Naive thymus-derived CD4-positive, alpha-beta T cell (primary cell): Measurements from ENCODE around the gene ESPL1. TPM values are rescaled to one million over a fixed set of nuclear protein-coding genes. Genes with fewer than 3 reads are reported as not detected.

Source experiments
- ATAC-seq: fragments of 150-1000 bp; cut with Tn5 transposase; 2 replicates; pipeline ENCODE4 v1.10.0; 2021; ENCODE audit warnings: mild to moderate bottlenecking, moderate library complexity
- CTCF ChIA-PET: fragments of 350-600 bp; sonication (Branson Sonifier 250); formaldehyde crosslinking; loops from one replicate; lab custom pipeline; 2021; ENCODE audit warnings: antibody characterized with exemption; lab: Charles Lee
- POLR2A ChIA-PET: fragments of 350-600 bp; sonication (Branson Sonifier 250); formaldehyde crosslinking; loops from one replicate; lab custom pipeline; 2021; ENCODE audit warnings: antibody characterized with exemption, inconsistent platforms; lab: Charles Lee
- DNase-seq, 9 donors: peaks; one replicate each; pipeline versions ENCODE4 v3.0.0 to v3.0.0-alpha.2; 2020 to 2022; ENCODE audit warnings: mixed read lengths in 1 of 9
- H3K27ac ChIP-seq: one replicate; pipeline ENCODE4 v1.7.0; 2013; ENCODE audit warnings: mild to moderate bottlenecking, low read depth, low read length, moderate library complexity
- H3K27me3 ChIP-seq, 2 donors: one replicate each; pipeline ENCODE4 v1.7.0; 2013; ENCODE audit warnings: low read length in 2 of 2, mild to moderate bottlenecking in 2 of 2, moderate library complexity in 2 of 2; ENCODE audit not compliant: control insufficient read depth in 2 of 2, insufficient read depth in 2 of 2
- H3K36me3 ChIP-seq, 3 experiments: 1 replicate in 2 of 3; 2 replicates in 1 of 3; pipeline ENCODE4 v1.7.0; 2013; ENCODE audit warnings: low read length in 3 of 3, mild to moderate bottlenecking in 3 of 3, moderate library complexity in 1 of 3; ENCODE audit not compliant: insufficient read depth in 3 of 3, control insufficient read depth in 2 of 3
- H3K4me1 ChIP-seq, 2 donors: one replicate each; pipeline ENCODE4 v1.7.0; 2013; ENCODE audit warnings: low read length in 2 of 2, mild to moderate bottlenecking in 2 of 2, moderate library complexity in 1 of 2; ENCODE audit not compliant: control insufficient read depth in 2 of 2, insufficient read depth in 2 of 2
- H3K4me3 ChIP-seq: 2 replicates; pipeline ENCODE4 v1.7.0; 2013; ENCODE audit warnings: mild to moderate bottlenecking, low read length
- H3K9me3 ChIP-seq, 3 experiments: 1 replicate in 2 of 3; 2 replicates in 1 of 3; pipeline ENCODE4 v1.7.0; 2013; ENCODE audit warnings: low read length in 3 of 3; ENCODE audit not compliant: control insufficient read depth in 2 of 3
- H3K27ac Mint-ChIP-seq, 9 donors: one replicate each; pipeline ENCODE4 v1.8.0; 2020 to 2022; ENCODE audit warnings: mixed read lengths in 9 of 9, mild to moderate bottlenecking in 8 of 9, moderate library complexity in 5 of 9, inconsistent platforms in 2 of 9
- H3K27me3 Mint-ChIP-seq, 5 donors: one replicate each; pipeline ENCODE4 v1.8.0; 2021 to 2022; ENCODE audit warnings: mixed read lengths in 5 of 5, mild to moderate bottlenecking in 1 of 5
- H3K36me3 Mint-ChIP-seq, 5 donors: one replicate each; pipeline ENCODE4 v1.8.0; 2020 to 2022; ENCODE audit warnings: mixed read lengths in 5 of 5, mild to moderate bottlenecking in 3 of 5, inconsistent platforms in 1 of 5
- H3K4me1 Mint-ChIP-seq, 7 donors: one replicate each; pipeline ENCODE4 v1.8.0; 2020 to 2022; ENCODE audit warnings: mixed read lengths in 7 of 7, mild to moderate bottlenecking in 3 of 7, inconsistent platforms in 1 of 7
- H3K4me3 Mint-ChIP-seq, 10 donors: one replicate each; pipeline ENCODE4 v1.8.0; 2020 to 2022; ENCODE audit warnings: mild to moderate bottlenecking in 10 of 10, mixed read lengths in 10 of 10, moderate library complexity in 6 of 10, inconsistent platforms in 2 of 10
- H3K9me3 Mint-ChIP-seq, 11 donors: one replicate each; pipeline ENCODE4 v1.8.0; 2020 to 2022; ENCODE audit warnings: mixed read lengths in 11 of 11, mild to moderate bottlenecking in 4 of 11, inconsistent platforms in 1 of 11, moderate library complexity in 1 of 11
- intact Hi-C, 2 donors: fragments of 100-400 bp; cut with micrococcal nuclease; formaldehyde crosslinking; loops; one replicate each; pipeline ENCODE4 v1.15.1; 2023
- polyA plus RNA-seq, 2 donors: library from polyadenylated mRNA; unstranded; fragments of 300-500 nt; fragmentation: Illumina TruSeq; gene quantifications; one replicate each; pipeline ENCODE4 v1.2.3, GENCODE V29; 2021
- total RNA-seq, 6 experiments: library from RNA in 5 of 6; stranded (reverse) in 5 of 6; gene quantifications; 1 replicate in 5 of 6; 2 replicates in 1 of 6; pipeline ENCODE4 v1.2.3 and lab custom pipeline; 2021 to 2026

Gene ESPL1
- total and polyA plus RNA-seq, 7 experiments from 2014 or later: 0.08 to 65.4 (median 1.1) TPM; not detected in 2

GRCh38 chr12:53333289-53333688 lies 65.2 kb downstream of the ESPL1 start:
- POLR2A ChIA-PET: interaction anchor here (0.6 to 0.9 kb wide), 3 partner anchors 10 to 12 kb away, joined by 3 read pairs; partner anchors contain the start of gene AAAS
- CTCF ChIA-PET: interaction anchor here (1.3 kb wide), 1 partner anchor 11 kb away, joined by 4 read pairs; no protein-coding TSS in a partner anchor
- peaks cover 3 to 5% of the 10 kb centered on the region in 2 donors for H3K27me3 ChIP-seq
- no peak overlapping the region for H3K4me3 ChIP-seq
- DNase-seq: no peak
- no peaks in the 10 kb centered on the region for H3K4me1 ChIP-seq
- Mint-ChIP-seq H3K4me3 (no peak overlapping the region), H3K27ac (peak overlapping the region in 1 of 9 donors; percentile 51), H3K27me3 (peaks cover 21 to 53% (median 37%) of the 10 kb centered on the region in 5 donors), H3K9me3 (peaks cover 0 to 1% (median 0%) of the 10 kb centered on the region in 11 donors), H3K36me3 (peaks cover 0 to 8% (median 0%) of the 10 kb centered on the region in 5 donors), H3K4me1 (peaks cover 5 to 18% (median 6%) of the 10 kb centered on the region in 7 donors)
- no peak for ATAC-seq
- no peaks in the 10 kb centered on the region for H3K9me3 ChIP-seq
- H3K36me3 ChIP-seq: no peaks in the 10 kb centered on the region
- H3K27ac ChIP-seq: no peak overlapping the region
- intact Hi-C loops: no loop called here

GRCh38 chr12:53333845-53334244 lies 65.7 kb downstream of the ESPL1 start:
- Histone ChIP-seq H3K9me3 (no peaks in the 10 kb centered on the region), H3K27ac (no peak overlapping the region), H3K4me1 (no peaks in the 10 kb centered on the region), H3K4me3 (no peak overlapping the region), H3K27me3 (peaks cover 5 to 8% of the 10 kb centered on the region in 2 donors), H3K36me3 (no peaks in the 10 kb centered on the region)
- ChIA-PET CTCF (interaction anchor here (1.0 to 1.3 kb wide), 2 partner anchors 11 kb away, joined by 3 to 4 read pairs; no protein-coding TSS in a partner anchor), POLR2A (interaction anchor here (0.7 to 0.9 kb wide), 2 partner anchors 9 to 12 kb away, joined by 3 read pairs; partner anchors contain the start of gene AAAS)
- Mint-ChIP-seq H3K27ac (peak overlapping the region in 1 of 9 donors; percentile 51), H3K36me3 (peaks cover 0 to 8% (median 0%) of the 10 kb centered on the region in 5 donors), H3K9me3 (peaks cover 0 to 1% (median 0%) of the 10 kb centered on the region in 11 donors), H3K4me1 (peaks cover 5 to 18% (median 8%) of the 10 kb centered on the region in 7 donors), H3K27me3 (peaks cover 26 to 55% (median 40%) of the 10 kb centered on the region in 5 donors), H3K4me3 (no peak overlapping the region)
- intact Hi-C loops: no loop called here
- no peak for DNase-seq
- ATAC-seq: no peak

GRCh38 chr12:53334822-53335221 lies 66.7 kb downstream of the ESPL1 start:
- Mint-ChIP-seq H3K27me3 (peaks cover 26 to 57% (median 40%) of the 10 kb centered on the region in 5 donors), H3K4me1 (peaks cover 5 to 18% (median 8%) of the 10 kb centered on the region in 7 donors), H3K36me3 (peaks cover 0 to 8% (median 0%) of the 10 kb centered on the region in 5 donors)

GRCh38 chr12:53336181-53336681 lies 68.1 kb downstream of the ESPL1 start, which contains the start of gene SP7:
TSS of gene SP7 (minus strand) at chr12:53336354. CDS start at chr12:53335646, 708 bp downstream.
- peaks cover 5 to 18% (median 8%) of the 10 kb centered on the region in 7 donors for H3K4me1 Mint-ChIP-seq
- peaks cover 5 to 8% of the 10 kb centered on the region in 2 donors for H3K27me3 ChIP-seq
- H3K9me3 Mint-ChIP-seq: peaks cover 0 to 1% (median 0%) of the 10 kb centered on the region in 11 donors
- H3K4me3 Mint-ChIP-seq: no peak within 1 kb of the TSS
- H3K27ac Mint-ChIP-seq: no peak within 1 kb of the TSS
- POLR2A ChIA-PET: interaction anchor here (0.5 to 1.4 kb wide), 2 partner anchors 12 to 63 kb away, joined by 3 to 4 read pairs; no protein-coding TSS in a partner anchor
- no peaks in the 10 kb centered on the region for H3K4me1 ChIP-seq
- H3K36me3 Mint-ChIP-seq: peaks cover 0 to 8% (median 0%) of the 10 kb centered on the region in 5 donors
- no peak within 1 kb of the TSS for H3K4me3 ChIP-seq
- H3K27me3 Mint-ChIP-seq: peaks cover 26 to 64% (median 40%) of the 10 kb centered on the region in 5 donors
- ATAC-seq (peak; percentile 67), DNase-seq (no peak)
- intact Hi-C loops: no loop called here
- H3K9me3 ChIP-seq: no peaks in the 10 kb centered on the region
- no peaks in the 10 kb centered on the region for H3K36me3 ChIP-seq
- no peak within 1 kb of the TSS for H3K27ac ChIP-seq
- CTCF ChIA-PET: interaction anchor here (1.3 kb wide), 1 partner anchor 10 kb away, joined by 5 read pairs; no protein-coding TSS in a partner anchor

More at GRCh38 chr12:53334822-53335221, 66.7 kb downstream of the ESPL1 start:
- Mint-ChIP-seq H3K9me3 (peaks cover 0 to 1% (median 0%) of the 10 kb centered on the region in 11 donors), H3K4me3 (no peak overlapping the region), H3K27ac (peak overlapping the region in 1 of 9 donors; percentile 31)
- no peak overlapping the region for H3K4me3 ChIP-seq
- H3K27ac ChIP-seq: no peak overlapping the region
- H3K4me1 ChIP-seq: no peaks in the 10 kb centered on the region
- no peaks in the 10 kb centered on the region for H3K36me3 ChIP-seq
- no peaks in the 10 kb centered on the region for H3K9me3 ChIP-seq
- no peak for DNase-seq
- ChIA-PET POLR2A (interaction anchor here (0.6 to 1.4 kb wide), 3 partner anchors 9 to 64 kb away, joined by 3 to 5 read pairs (median 4); no protein-coding TSS in a partner anchor), CTCF (interaction anchor here (0.6 to 1.3 kb wide), 4 partner anchors 8 to 86 kb away, joined by 3 to 5 read pairs (median 3); no protein-coding TSS in a partner anchor)
- H3K27me3 ChIP-seq: peaks cover 5 to 8% of the 10 kb centered on the region in 2 donors
- intact Hi-C loops: no loop called here
- no peak for ATAC-seq

- no peak for DNase-seq
- POLR2A ChIA-PET: no interaction called here
- Histone ChIP-seq H3K4me1 (no peaks in the 10 kb centered on the region), H3K27me3 (peaks cover 5 to 8% of the 10 kb centered on the region in 2 donors), H3K27ac (no peak overlapping the region), H3K36me3 (no peaks in the 10 kb centered on the region), H3K4me3 (no peak overlapping the region), H3K9me3 (no peaks in the 10 kb centered on the region)
- intact Hi-C loops: no loop called here
- Mint-ChIP-seq H3K27ac (peak overlapping the region in 3 of 9 donors; percentile 9 to 21 (median 16)), H3K36me3 (peaks cover 0 to 8% (median 0%) of the 10 kb centered on the region in 5 donors), H3K4me1 (peaks cover 5 to 15% (median 8%) of the 10 kb centered on the region in 7 donors), H3K27me3 (peaks cover 26 to 61% (median 34%) of the 10 kb centered on the region in 5 donors), H3K4me3 (peak overlapping the region in 2 of 10 donors; percentile 0 to 24), H3K9me3 (no peaks in the 10 kb centered on the region)
- CTCF ChIA-PET: no interaction called here
- no peak for ATAC-seq
Observed at GRCh38 chr12:53338017-53338416, 69.9 kb downstream of the ESPL1 start.

DNA sequence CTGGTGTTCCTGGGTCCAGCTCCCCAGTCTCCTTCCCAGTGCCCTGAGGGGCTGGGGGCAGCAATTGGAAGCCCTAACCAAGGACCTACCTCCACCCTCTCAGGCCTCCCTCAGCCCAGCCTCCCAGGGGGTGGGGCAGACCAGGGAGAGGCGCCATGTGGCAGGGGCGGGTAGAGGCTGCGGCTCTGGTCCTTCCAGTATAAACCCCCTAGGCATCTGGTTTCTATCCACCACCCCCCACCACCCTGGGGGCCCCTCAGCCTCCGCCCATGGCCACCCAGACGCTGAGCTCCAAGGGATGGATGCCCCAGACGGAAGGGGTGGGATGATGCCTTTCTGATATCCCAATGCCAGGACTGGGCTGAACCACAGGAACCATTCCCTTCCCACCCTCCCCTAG lies 70.8 kb downstream of the ESPL1 start:
- Mint-ChIP-seq H3K4me1 (peaks cover 9 to 22% (median 16%) of the 10 kb centered on the region in 7 donors), H3K27me3 (peaks cover 26 to 56% (median 33%) of the 10 kb centered on the region in 5 donors), H3K27ac (no peak overlapping the region), H3K9me3 (no peaks in the 10 kb centered on the region), H3K36me3 (peaks cover 0 to 8% (median 0%) of the 10 kb centered on the region in 5 donors), H3K4me3 (no peak overlapping the region)
- H3K36me3 ChIP-seq: no peaks in the 10 kb centered on the region
- DNase-seq (no peak), ATAC-seq (no peak)
- no peak overlapping the region for H3K27ac ChIP-seq
- H3K9me3 ChIP-seq: no peaks in the 10 kb centered on the region
- CTCF ChIA-PET: interaction anchor here (0.6 to 0.7 kb wide), 3 partner anchors 17 to 338 kb away, joined by 3 to 5 read pairs (median 3); no protein-coding TSS in a partner anchor
- H3K4me3 ChIP-seq: no peak overlapping the region
- intact Hi-C loops: no loop called here
- POLR2A ChIA-PET: no interaction called here
- peaks cover 0 to 5% of the 10 kb centered on the region in 2 donors for H3K4me1 ChIP-seq
- peaks cover 5 to 8% of the 10 kb centered on the region in 2 donors for H3K27me3 ChIP-seq
